HepG2 (cell line): Measurements from ENCODE around the gene DOLK. TPM values are rescaled to one million over a fixed set of nuclear protein-coding genes. Genes with fewer than 3 reads are reported as not detected.

Experiments
- CCDC6 ChIP-seq: sonication (generic); formaldehyde crosslinking; IDR thresholded peaks from 2 replicates; pipeline ENCODE4 v1.8.1; 2022; ENCODE audit warnings: mild to moderate bottlenecking, missing genetic modification reagents, moderate library complexity
- ELF3 ChIP-seq: IDR thresholded peaks from 2 replicates; pipeline ENCODE4 v1.6.1; 2016; ENCODE audit warnings: missing genetic modification reagents, missing compliant biosample characterization
- FLYWCH1 ChIP-seq: sonication (generic); formaldehyde crosslinking; IDR thresholded peaks from 2 replicates; pipeline ENCODE4 v1.8.1; 2023; ENCODE audit warnings: mild to moderate bottlenecking, missing genetic modification reagents
- FOSL2 ChIP-seq: sonication (generic); formaldehyde crosslinking; IDR thresholded peaks from 2 replicates; pipeline ENCODE4 v1.4.0; 2020; ENCODE audit warnings: missing genetic modification reagents
- FOXA3 ChIP-seq: IDR thresholded peaks from 2 replicates; pipeline ENCODE4 v1.6.1; 2016; ENCODE audit warnings: missing genetic modification reagents, missing compliant biosample characterization
- FOXO1 ChIP-seq: sonication (generic); formaldehyde crosslinking; IDR thresholded peaks from 2 replicates; pipeline ENCODE4 v1.4.0; 2020; ENCODE audit warnings: missing genetic modification reagents
- FOXP1 ChIP-seq, 2 experiments: fragments of 450-650 bp in 1 of 2; IDR thresholded peaks; 2 replicates each; pipeline ENCODE4 v1.6.1; 2017 to 2018; ENCODE audit warnings: antibody characterized with exemption in 1 of 2
- JUN ChIP-seq: sonication (generic); formaldehyde crosslinking; IDR thresholded peaks from 2 replicates; pipeline ENCODE4 v1.4.0; 2020; ENCODE audit warnings: mild to moderate bottlenecking, missing genetic modification reagents
- KLF6 ChIP-seq: IDR thresholded peaks from 2 replicates; pipeline ENCODE4 v1.8.0; 2016; ENCODE audit warnings: missing biosample characterization, missing genetic modification reagents
- MATR3 ChIP-seq: sonication (generic); formaldehyde crosslinking; IDR thresholded peaks from 2 replicates; pipeline ENCODE4 v1.4.0; 2020; ENCODE audit warnings: missing genetic modification reagents
- MEIS2 ChIP-seq: sonication (generic); formaldehyde crosslinking; IDR thresholded peaks from 2 replicates; pipeline ENCODE4 v1.9.0; 2021; ENCODE audit warnings: mild to moderate bottlenecking, missing genetic modification reagents
- MIER3 ChIP-seq: IDR thresholded peaks from 2 replicates; pipeline ENCODE4 v1.6.1; 2016; ENCODE audit warnings: missing compliant biosample characterization, borderline replicate concordance
- RBM22 ChIP-seq: fragments of 200-400 bp; formaldehyde crosslinking; optimal IDR thresholded peaks from 2 replicates; pipeline ENCODE3; 2017; ENCODE audit warnings: mild to moderate bottlenecking, low read length, moderate library complexity
- RFXAP ChIP-seq: sonication (generic); formaldehyde crosslinking; IDR thresholded peaks from 2 replicates; pipeline ENCODE4 v1.4.0; 2020; ENCODE audit warnings: missing genetic modification reagents, borderline replicate concordance
- SAP130 ChIP-seq: IDR thresholded peaks from 2 replicates; pipeline ENCODE4 v1.6.1; 2016; ENCODE audit warnings: low read depth
- SATB2 ChIP-seq: sonication (generic); formaldehyde crosslinking; IDR thresholded peaks from 2 replicates; pipeline ENCODE4 v1.5.0; 2020; ENCODE audit warnings: missing genetic modification reagents
- SOX6 ChIP-seq, 2 experiments: fragments of 450-650 bp in 1 of 2; sonication (generic) in 1 of 2; formaldehyde crosslinking in 1 of 2; IDR thresholded peaks; 2 replicates each; pipeline versions ENCODE4 v1.4.0 to v1.6.1; 2017 to 2020; ENCODE audit warnings: antibody characterized with exemption in 1 of 2, mild to moderate bottlenecking in 1 of 2, missing genetic modification reagents in 1 of 2
- TEAD3 ChIP-seq: optimal IDR thresholded peaks from 2 replicates; pipeline ENCODE3; 2016; ENCODE audit warnings: borderline replicate concordance
- ZNF354B ChIP-seq: sonication (generic); formaldehyde crosslinking; IDR thresholded peaks from 2 replicates; pipeline ENCODE4 v1.8.0; 2022; ENCODE audit warnings: mild to moderate bottlenecking, missing genetic modification reagents
- ZNF496 ChIP-seq: sonication (generic); formaldehyde crosslinking; IDR thresholded peaks from 2 replicates; pipeline ENCODE4 v1.8.1; 2023; ENCODE audit warnings: mild to moderate bottlenecking, moderate library complexity, missing genetic modification reagents; ENCODE audit not compliant: insufficient replicate concordance
- ZNF564 ChIP-seq: sonication (generic); formaldehyde crosslinking; IDR thresholded peaks from 2 replicates; pipeline ENCODE4 v1.8.1; 2023; ENCODE audit warnings: mild to moderate bottlenecking, missing genetic modification reagents
- ZNF570 ChIP-seq: sonication (generic); formaldehyde crosslinking; IDR thresholded peaks from 2 replicates; pipeline ENCODE4 v1.4.0; 2020; ENCODE audit warnings: mild to moderate bottlenecking, missing genetic modification reagents, borderline replicate concordance
- ZNF589 ChIP-seq: sonication (generic); formaldehyde crosslinking; conservative IDR thresholded peaks from 2 replicates; pipeline ENCODE4 v1.8.0; 2022; ENCODE audit warnings: mild to moderate bottlenecking, moderate library complexity, missing genetic modification reagents
- ZNF749 ChIP-seq: sonication (generic); formaldehyde crosslinking; IDR thresholded peaks from 2 replicates; pipeline ENCODE4 v1.8.0; 2022; ENCODE audit warnings: mild to moderate bottlenecking, missing genetic modification reagents, moderate library complexity, borderline replicate concordance
- polyA plus RNA-seq, 8 experiments: library from polyadenylated mRNA; depleted of rRNA in 3 of 8; stranded (reverse) in 7 of 8; unstranded in 1 of 8; fragments of >200 nt; fragmentation: Illumina TruSeq in 4 of 8; extraction: Trizol in 4 of 8; gene quantifications; 2 replicates each; pipeline versions ENCODE4 v1.2.1 to v1.2.3, GENCODE V29; 2011 to 2016; ENCODE audit warnings: low read depth in 4 of 8, missing spikeins in 1 of 8, mixed read lengths in 1 of 8; ENCODE audit not compliant: insufficient read depth in 1 of 8
- total RNA-seq, 5 experiments: library from RNA; depleted of rRNA; stranded (reverse); fragments of >200 nt; fragmentation: Illumina TruSeq; extraction: Trizol; gene quantifications; 2 replicates each; pipeline ENCODE4 v1.2.3, GENCODE V29; 2016; ENCODE audit warnings: low read depth in 1 of 5
- TF ChIP-seq, protein P1 (sequence below): sonication (generic); formaldehyde crosslinking; IDR thresholded peaks from 2 replicates; pipeline ENCODE4 v1.4.0; 2020; ENCODE audit warnings: missing genetic modification reagents, borderline replicate concordance
- TF ChIP-seq, protein P2 (sequence below): sonication (generic); formaldehyde crosslinking; IDR thresholded peaks from 2 replicates; pipeline ENCODE4 v1.8.0; 2022; ENCODE audit warnings: mild to moderate bottlenecking, missing genetic modification reagents

The DOLK gene
- total and polyA plus RNA-seq, 2 of the 13 experiments (the other 11 are each of a cell fraction or from before 2014, with no cell fraction given), result 15.4 to 18.7 TPM

DNA sequence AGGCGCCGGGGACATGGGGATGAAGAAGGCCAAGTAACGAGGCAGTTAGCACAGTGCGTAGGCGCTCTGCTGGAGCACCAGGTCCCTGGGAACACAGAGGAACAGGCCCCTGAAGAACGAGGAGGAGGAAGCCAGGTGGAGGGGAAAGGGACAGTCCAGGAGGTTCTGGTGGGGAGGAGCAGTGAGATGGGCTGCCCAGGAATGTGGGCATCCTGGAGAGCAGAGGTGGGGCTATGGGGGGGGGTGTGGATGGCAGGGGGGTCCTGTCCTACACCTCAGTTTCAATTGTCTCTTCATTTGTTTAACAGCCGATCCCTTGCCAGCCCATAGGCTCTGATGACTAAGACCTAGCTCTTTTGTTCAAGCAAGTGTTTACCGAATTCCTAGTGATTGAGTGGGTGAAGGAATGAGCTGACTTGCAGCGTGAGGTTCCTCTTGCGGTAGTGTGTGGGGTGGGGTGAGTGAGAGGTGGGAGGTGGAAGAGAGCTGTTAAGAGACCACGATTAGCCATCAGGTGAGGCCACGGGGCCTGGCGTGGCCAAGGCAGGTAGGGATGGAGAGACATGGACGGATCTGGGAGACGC, 35.0 kb downstream of the DOLK start (continued):
- TF ChIP-seq SAP130 (CRISPR knock-in tag), result peak; percentile 50; the same call in 1 of the 2 replicates
- TF ChIP-seq ZNF496 (CRISPR knock-in tag), result no peak
- no peak for TF ChIP-seq ZNF354B
- no peak; the same call in 1 of the 2 replicates for TF ChIP-seq ELF3 (CRISPR knock-in tag)
- peak; percentile 23; the same call in 1 of the 2 replicates for TF ChIP-seq JUN (CRISPR knock-in tag)
- TF ChIP-seq SOX6 (IDR thresholded peaks at IDR 0.05), result no peak
- TF ChIP-seq SOX6 (CRISPR knock-in tag; IDR thresholded peaks at IDR 0.05), result peak; percentile 83
- no peak for TF ChIP-seq KLF6 (CRISPR knock-in tag)
- peak; percentile 80 for TF ChIP-seq TEAD3 (CRISPR knock-in tag)
- TF ChIP-seq CCDC6 (CRISPR knock-in tag), result no peak
- no peak for TF ChIP-seq MATR3
- TF ChIP-seq, protein P1, sequence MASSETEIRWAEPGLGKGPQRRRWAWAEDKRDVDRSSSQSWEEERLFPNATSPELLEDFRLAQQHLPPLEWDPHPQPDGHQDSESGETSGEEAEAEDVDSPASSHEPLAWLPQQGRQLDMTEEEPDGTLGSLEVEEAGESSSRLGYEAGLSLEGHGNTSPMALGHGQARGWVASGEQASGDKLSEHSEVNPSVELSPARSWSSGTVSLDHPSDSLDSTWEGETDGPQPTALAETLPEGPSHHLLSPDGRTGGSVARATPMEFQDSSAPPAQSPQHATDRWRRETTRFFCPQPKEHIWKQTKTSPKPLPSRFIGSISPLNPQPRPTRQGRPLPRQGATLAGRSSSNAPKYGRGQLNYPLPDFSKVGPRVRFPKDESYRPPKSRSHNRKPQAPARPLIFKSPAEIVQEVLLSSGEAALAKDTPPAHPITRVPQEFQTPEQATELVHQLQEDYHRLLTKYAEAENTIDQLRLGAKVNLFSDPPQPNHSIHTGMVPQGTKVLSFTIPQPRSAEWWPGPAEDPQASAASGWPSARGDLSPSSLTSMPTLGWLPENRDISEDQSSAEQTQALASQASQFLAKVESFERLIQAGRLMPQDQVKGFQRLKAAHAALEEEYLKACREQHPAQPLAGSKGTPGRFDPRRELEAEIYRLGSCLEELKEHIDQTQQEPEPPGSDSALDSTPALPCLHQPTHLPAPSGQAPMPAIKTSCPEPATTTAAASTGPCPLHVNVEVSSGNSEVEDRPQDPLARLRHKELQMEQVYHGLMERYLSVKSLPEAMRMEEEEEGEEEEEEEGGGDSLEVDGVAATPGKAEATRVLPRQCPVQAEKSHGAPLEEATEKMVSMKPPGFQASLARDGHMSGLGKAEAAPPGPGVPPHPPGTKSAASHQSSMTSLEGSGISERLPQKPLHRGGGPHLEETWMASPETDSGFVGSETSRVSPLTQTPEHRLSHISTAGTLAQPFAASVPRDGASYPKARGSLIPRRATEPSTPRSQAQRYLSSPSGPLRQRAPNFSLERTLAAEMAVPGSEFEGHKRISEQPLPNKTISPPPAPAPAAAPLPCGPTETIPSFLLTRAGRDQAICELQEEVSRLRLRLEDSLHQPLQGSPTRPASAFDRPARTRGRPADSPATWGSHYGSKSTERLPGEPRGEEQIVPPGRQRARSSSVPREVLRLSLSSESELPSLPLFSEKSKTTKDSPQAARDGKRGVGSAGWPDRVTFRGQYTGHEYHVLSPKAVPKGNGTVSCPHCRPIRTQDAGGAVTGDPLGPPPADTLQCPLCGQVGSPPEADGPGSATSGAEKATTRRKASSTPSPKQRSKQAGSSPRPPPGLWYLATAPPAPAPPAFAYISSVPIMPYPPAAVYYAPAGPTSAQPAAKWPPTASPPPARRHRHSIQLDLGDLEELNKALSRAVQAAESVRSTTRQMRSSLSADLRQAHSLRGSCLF (CRISPR knock-in tag), result no peak
- no peak for TF ChIP-seq ZNF749 (CRISPR knock-in tag)
- TF ChIP-seq ZNF570 (CRISPR knock-in tag), result no peak
- 0 out of 2 replicates have a peak, but pooled peaks have one; percentile 18 for TF ChIP-seq FOXA3 (CRISPR knock-in tag)
- no peak for TF ChIP-seq FOXO1 (CRISPR knock-in tag)
- TF ChIP-seq MEIS2 (CRISPR knock-in tag), result no peak
- TF ChIP-seq MIER3 (CRISPR knock-in tag), result 0 out of 2 replicates have a peak, but pooled peaks have one; percentile 16
- peak; percentile 94 for TF ChIP-seq FOSL2
- TF ChIP-seq ZNF564 (CRISPR knock-in tag), result no peak
- TF ChIP-seq FOXP1 (IDR thresholded peaks at IDR 0.05), result no peak
- peak; percentile 57 for TF ChIP-seq FOXP1 (CRISPR knock-in tag; IDR thresholded peaks at IDR 0.05)
- no peak for TF ChIP-seq ZNF589
- TF ChIP-seq RFXAP (CRISPR knock-in tag), result no peak
- no peak for TF ChIP-seq SATB2 (CRISPR knock-in tag)
- TF ChIP-seq RBM22, result no peak
- TF ChIP-seq FLYWCH1 (CRISPR knock-in tag), result no peak
- TF ChIP-seq, protein P2, sequence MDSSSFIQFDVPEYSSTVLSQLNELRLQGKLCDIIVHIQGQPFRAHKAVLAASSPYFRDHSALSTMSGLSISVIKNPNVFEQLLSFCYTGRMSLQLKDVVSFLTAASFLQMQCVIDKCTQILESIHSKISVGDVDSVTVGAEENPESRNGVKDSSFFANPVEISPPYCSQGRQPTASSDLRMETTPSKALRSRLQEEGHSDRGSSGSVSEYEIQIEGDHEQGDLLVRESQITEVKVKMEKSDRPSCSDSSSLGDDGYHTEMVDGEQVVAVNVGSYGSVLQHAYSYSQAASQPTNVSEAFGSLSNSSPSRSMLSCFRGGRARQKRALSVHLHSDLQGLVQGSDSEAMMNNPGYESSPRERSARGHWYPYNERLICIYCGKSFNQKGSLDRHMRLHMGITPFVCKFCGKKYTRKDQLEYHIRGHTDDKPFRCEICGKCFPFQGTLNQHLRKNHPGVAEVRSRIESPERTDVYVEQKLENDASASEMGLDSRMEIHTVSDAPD (CRISPR knock-in tag), result no peak
